GM18505 (cell line): Measurements from ENCODE around the gene ZNF362.

Experiments used
- ATAC-seq: cut with Tn5 transposase; IDR thresholded peaks from one replicate; pipeline ENCODE4 v1.9.1; 2021; ENCODE audit not compliant: unreplicated experiment
- POLR2A ChIP-seq: IDR thresholded peaks from 4 replicates; pipeline ENCODE4 v1.6.1; 2011; ENCODE audit warnings: borderline replicate concordance; ENCODE audit not compliant: insufficient read depth, insufficient read length; ENCODE audit errors: extremely low read depth

The ZNF362 gene

DNA sequence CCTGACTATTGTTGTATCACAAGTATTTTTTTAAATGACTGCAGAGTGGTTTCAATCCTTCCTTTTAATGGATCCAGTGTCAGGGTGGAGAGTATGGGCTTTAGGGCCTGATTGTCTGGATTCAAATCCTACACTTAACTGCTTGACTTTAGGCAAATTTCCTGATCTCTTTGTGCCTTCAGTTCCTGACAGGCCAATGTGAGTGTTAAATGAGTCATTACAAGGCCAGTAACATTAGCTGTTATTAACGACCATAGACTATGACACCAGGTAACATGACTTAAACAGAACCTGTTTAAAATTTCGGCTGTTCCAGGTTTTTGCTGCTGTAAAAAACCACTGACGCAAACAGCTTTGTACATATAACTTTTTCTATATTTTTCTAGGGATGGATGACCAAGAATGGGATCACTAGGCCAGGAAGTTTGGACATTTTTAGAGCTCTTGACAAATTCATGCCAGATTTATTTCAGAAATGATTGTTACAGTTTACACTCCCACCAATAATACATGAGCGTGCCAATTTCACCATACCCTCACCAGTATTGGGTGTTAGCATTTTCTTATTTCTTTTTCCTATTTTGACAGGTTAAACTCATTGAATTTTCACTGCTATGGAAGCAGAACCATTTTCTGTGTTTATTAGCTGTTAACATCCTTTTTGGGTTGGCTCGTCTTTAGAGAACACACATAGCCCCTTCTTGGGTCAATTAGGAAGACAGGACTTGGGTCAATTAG, 11.3 kb downstream of the ZNF362 start:
- no peak for ATAC-seq
- TF ChIP-seq POLR2A = no peak

DNA sequence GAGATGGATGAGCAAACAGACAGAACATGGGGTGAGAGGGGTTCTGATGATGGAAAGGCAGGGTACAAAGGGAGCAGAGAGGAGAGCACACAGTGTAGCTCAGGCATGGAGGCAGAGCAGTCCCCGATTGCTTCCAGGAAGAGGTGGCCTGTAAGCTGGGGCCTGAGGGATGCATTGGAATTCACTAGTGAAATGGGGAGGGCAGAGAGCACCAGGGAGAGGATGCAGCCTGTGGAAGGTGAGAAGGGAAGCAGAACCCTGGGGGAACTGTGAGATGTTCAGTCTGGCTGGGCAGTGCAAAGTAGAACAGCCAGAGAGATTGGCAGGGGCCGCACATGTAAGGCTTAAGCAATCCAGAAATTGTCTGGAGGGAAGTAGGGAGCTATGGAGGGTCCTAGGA, 12.2 kb downstream of the ZNF362 start:
- no peak for TF ChIP-seq POLR2A
- no peak for ATAC-seq

DNA sequence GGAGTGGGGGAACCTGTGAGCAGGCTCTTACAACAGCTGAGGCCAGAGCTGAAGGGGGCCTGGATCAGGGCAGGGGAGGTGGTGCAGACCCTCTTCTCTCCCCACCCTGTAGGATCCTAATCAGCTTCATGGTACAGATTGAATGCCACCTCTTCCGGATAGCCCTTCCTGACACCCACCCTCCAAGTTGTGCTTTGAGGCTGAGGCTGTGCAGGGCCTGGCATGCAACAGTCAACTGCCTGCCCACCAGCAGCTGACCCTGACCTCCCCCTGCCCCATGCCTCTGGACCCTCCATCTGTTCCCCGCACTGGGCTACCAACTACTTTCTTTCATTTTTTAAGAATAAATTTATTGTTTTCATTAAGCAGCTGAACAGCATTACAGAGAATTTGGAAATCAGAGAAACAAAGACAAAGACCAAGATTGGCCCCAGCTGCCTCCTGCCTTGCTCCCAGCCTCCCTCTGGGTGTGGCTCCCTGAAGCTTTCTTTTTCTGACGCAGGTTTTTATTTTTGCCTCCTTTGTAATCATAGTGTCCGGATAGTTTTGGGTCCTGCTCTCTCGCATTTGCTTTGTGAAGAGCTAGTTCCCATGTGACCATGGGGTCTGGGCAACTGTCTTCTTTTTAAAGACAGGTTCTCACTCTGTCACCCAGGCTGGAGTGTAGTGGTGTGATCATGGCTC, 12.8 kb downstream of the ZNF362 start:
- ATAC-seq = no peak
- TF ChIP-seq POLR2A = no peak

DNA sequence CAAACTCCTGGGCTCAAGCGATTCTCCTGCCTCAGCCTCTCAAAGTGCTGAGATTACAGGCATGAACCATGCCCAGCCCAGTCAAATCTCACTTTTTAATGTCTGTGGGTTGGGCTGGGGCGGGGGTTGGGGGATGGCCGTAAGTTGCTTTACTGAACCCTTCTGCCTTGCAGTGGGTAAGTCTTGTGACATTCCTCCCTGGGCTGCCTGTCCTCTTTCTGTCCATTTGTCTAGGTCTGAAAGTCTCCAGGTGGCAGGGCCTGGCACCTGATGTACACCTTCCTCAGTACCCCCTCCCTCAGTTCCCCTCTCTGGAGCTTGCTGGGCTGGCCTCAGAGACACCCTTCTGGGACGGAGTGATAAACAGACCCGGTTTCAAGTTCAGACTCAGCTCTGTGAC, 13.3 kb downstream of the ZNF362 start:
- no peak for ATAC-seq
- no peak for TF ChIP-seq POLR2A

DNA sequence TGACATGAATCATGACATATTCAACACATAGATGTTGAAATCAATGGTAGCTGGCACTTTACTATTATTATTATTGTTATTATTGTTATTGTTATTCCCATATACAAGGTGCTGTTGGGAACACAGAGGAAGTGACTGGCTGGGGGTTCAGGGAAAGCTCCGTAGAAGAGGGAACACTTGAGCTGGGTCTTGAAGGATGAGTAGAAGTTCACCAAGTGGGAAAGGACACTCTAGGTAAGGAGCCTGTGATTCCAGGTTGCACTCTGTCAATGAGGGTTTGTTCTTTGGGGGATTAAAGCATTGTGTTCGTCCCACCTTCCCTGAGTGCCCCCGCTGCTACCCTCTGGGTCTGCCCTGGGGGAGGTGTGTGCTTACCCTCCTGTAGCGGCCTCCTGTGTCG, 14.1 kb downstream of the ZNF362 start:
- no peak for TF ChIP-seq POLR2A
- no peak for ATAC-seq

DNA sequence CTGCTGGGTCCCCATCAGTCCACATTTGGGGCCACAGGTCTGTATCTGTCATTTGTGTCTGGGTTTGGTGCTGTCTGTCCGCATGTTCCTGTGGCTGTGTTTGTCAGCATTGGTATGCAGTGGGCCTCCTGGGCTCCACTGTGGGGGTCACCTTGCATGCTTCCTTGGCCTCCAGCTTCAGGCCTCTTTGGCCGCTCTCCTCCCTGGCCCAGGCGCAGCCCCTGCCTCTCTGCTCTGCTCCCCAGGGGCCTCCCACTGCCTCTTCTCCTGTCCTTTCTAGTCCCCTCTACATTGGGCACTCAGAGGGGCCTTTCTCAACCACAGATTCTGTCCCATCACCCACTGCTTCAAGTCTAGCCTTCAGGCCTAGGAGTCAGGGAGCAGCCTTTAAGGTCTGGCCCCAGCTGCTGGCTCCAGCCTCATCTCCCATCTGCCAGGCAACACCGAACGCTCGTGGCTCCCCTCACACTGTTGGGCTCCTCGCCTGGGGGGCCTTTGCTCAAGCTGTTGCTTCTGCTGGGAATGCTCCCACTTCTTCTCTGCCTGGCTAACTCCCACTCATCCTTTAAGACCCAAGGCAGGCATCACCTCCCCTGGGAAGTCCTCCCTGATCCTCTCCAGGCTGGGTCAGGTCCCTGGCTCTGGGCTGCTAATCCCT, 14.6 kb downstream of the ZNF362 start:
- no peak for ATAC-seq
- no peak for TF ChIP-seq POLR2A

DNA sequence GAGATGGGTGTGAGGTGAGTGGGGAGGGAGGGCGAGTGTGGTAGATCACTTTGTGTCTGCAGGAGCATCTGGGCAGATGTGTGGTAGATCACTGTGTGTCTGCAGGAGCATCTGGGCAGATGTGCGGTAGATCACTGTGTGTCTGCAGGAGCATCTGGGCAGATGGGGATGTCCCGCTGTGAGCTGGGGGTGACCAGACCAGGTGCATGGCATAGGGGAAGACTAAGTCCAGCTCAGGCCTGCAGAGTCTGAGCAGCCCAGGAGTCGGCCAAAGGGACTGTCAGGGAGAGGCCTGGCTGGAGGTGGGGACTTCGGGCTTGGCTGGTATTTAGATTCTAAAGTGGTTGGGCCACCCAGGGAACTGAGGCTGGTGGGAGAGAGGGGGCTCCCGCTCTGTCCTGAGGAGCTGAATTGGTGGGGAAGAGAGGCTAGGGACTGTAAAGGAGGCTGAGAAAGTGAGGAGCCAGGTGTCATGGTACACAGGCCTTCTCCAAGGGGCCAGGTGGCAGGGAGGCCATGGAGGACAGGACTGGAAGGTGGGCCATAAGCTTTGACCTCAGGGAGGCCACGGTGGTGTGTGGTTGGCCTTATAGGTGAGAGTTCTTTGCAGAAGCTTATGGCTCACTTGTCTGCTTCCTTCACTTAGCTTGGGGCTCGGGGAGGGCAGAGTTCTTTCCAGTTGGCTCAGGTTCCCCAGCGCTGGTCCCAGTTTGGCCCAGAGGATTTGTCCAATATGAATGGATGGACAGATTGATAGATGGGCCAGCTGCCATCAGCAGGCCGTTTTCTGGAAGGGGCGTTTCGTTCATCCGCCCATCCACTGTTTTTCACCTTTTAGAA, 15.6 kb downstream of the ZNF362 start:
- TF ChIP-seq POLR2A = no peak
- ATAC-seq = no peak

DNA sequence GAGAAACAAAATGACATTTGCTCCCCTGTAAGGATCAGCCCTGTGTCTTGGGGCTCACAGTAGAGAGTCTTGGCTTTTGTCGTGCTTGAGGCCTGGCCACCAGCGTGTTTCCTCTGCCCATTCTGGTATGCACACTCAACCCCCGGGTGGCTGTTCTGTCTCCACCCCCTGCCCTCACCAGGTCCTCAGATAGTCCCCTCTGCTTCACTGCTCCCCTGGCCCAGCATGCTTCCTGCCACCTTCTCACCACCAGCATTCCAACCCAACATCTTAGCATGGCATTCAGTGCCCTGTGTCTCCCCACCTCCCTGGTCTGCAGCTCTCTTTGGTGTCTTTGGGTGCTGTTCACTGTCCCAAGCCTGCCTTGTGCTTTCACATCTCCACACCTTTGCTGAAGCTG, 16.2 kb downstream of the ZNF362 start:
- ATAC-seq = no peak

DNA sequence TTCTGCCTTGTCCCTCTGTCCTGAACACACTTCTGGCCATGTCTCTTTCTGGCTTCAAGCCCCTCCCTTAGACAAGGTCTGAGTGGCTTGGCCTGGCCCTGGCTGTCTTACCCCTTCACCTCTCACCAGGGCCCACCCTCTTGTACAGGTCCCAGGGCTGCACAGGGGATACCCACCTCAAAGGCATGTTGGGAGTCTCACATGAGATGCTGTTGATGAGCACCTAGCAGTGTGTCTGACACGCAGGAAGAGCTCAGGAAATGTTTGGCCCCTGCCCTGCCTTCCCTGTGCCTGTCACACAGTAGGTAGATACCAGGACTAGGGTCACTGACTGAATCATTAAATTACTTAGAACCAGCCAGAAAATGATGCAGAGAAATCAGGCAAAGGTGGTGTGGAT, 16.6 kb downstream of the ZNF362 start:
- no peak for TF ChIP-seq POLR2A

More for the DNA sequence above, 16.2 kb downstream of the ZNF362 start:
- TF ChIP-seq POLR2A = no peak

DNA sequence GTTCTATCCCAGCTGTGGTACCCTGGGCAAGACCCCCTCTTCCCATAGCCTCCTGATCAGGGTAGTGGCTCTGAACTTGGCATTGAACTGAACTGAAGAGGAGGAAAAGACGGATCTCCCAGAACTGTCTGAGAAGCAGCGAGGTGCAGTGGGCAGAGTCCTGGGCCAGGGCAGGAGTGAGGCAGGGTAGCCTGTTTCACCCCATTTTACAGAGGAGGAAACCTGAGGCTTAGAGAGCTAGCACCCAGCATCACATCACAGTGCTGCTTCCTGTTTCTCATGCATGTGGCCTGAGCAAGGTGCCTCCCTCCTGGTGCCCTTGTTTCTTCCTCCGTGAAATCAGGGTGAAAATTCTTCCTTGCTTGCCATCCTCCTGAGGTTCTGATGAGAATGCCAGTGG, 17.1 kb downstream of the ZNF362 start:
- TF ChIP-seq POLR2A = no peak
- ATAC-seq = no peak

More for the DNA sequence above, 16.6 kb downstream of the ZNF362 start:
- ATAC-seq = no peak

DNA sequence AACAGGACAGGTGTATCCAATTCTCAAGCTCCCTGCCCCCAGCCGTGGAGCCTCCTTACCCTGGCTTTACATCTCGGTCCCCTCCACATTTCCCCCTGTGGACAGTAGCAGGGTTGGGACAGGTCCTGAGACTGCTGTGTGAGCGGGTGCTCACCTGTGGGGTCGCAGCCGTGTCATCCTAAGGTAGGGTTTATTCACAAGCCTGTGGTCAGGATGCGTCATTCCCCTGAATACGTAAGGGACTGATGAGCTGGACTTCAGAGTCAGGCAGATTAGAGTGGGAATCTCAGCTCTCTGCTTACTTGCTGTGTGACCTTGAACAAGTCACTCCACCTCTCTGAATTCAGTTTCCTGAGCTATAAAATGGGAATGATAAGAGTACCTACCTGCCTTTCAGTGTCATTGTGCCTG, 17.7 kb downstream of the ZNF362 start:
- ATAC-seq = no peak
- TF ChIP-seq POLR2A = no peak

DNA sequence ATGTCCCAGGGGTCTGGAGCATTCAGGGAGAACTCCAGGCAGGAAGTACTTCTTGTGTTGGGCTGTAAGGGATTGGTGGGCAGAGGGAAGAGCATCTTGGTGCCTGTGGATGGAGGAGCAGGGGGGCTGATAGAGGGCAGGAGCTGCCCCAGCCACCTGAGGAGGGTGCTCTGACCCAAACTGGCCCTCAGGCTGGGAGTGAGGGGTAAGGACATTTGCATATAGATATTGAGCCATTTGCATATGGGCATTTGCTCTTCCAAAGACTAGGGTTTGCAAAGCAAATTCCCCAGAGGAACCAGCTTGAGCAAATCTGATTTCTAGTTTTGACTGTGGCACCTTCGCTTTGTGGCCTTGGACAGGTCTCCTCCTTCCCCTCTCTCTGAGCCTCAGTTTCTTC, 18.2 kb downstream of the ZNF362 start:
- no peak for TF ChIP-seq POLR2A
- ATAC-seq = no peak

DNA sequence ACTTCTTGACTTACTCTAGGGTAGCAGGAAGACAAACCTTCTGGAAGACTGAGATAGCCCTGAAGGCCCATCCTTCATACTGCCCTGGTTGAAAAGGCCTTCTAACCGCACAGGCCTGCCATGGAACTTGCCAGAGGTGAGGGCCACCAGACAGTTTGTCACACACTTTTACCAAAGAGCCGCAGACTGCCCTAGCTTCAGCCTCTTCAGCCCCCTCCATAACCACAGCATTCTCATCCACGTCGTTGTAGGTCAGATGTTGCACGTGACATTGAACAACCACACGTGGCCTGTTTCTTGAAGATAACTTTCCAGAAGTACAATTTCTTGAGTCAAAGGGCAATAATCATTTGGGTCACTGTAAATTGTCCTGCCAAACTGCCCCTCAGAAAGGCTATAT, 18.9 kb downstream of the ZNF362 start:
- no peak for TF ChIP-seq POLR2A

More for the DNA sequence above, 18.9 kb downstream of the ZNF362 start:
- ATAC-seq = no peak
